A549 (cell line): ENCODE results near the gene CHTF8. TPM values are rescaled to one million over a fixed set of nuclear protein-coding genes. Genes with fewer than 3 reads are reported as not detected.

ENCODE experiments used
- ATAC-seq, 2 experiments: fragments of 200-7000 bp in 1 of 2; fragments of >200 bp in 1 of 2; cut with Nextera tagmentation in 1 of 2; cut with Tn5 transposase in 1 of 2; 3 replicates each; pipeline versions ENCODE4 v1.8.0 to v1.9.1; 2018 to 2020; ENCODE audit warnings: mild to moderate bottlenecking in 1 of 2, moderate library complexity in 1 of 2
- CTCF ChIA-PET: fragments of 300-600 bp; sonication (Branson Sonifier 250); formaldehyde crosslinking; extraction: SDS; loops from one replicate; lab custom pipeline; 2021; ENCODE audit warnings: antibody characterized with exemption, inconsistent platforms; lab: Yijun Ruan, JAX
- POLR2A ChIA-PET: fragments of 350-600 bp; formaldehyde crosslinking; extraction: SDS; loops from one replicate; lab custom pipeline; 2021; ENCODE audit warnings: antibody characterized with exemption, inconsistent platforms; lab: Yijun Ruan, JAX
- DNase-seq, 2 experiments: peaks; one replicate each; pipeline versions ENCODE4 v3.0.0 to v3.0.0-alpha.2; 2011 to 2016; ENCODE audit warnings: low read depth in 1 of 2, low spot score in 1 of 2
- FAIRE-seq: peaks from 2 replicates; lab custom pipeline; 2011; peaks lifted over from hg19 to GRCh38; lab: Jason Lieb, UNC
- H3K27ac ChIP-seq, 2 experiments: fragments of >200 bp; sonication (Bioruptor Twin); formaldehyde crosslinking; 3 replicates each; pipeline ENCODE4 v1.5.1; 2016 to 2017
- H3K4me1 ChIP-seq: fragments of >200 bp; sonication (Bioruptor Twin); formaldehyde crosslinking; 3 replicates; pipeline ENCODE4 v1.6.1; 2016
- H3K4me2 ChIP-seq: fragments of >200 bp; sonication (Bioruptor Twin); formaldehyde crosslinking; 3 replicates; pipeline ENCODE4 v1.6.1; 2016
- H3K4me3 ChIP-seq: fragments of >200 bp; sonication (Bioruptor Twin); formaldehyde crosslinking; 3 replicates; pipeline ENCODE4 v1.5.1; 2016
- H3K9me3 ChIP-seq: fragments of >200 bp; sonication (Bioruptor Twin); formaldehyde crosslinking; 3 replicates; pipeline ENCODE4 v1.6.1; 2016
- BHLHE40 ChIP-seq: IDR thresholded peaks from 2 replicates; pipeline ENCODE4 v1.6.1; 2012; ENCODE audit warnings: low read depth, low read length, inconsistent platforms
- CEBPB ChIP-seq, 2 experiments: fragments of >200 bp in 1 of 2; sonication (Bioruptor Twin) in 1 of 2; formaldehyde crosslinking in 1 of 2; IDR thresholded peaks; 2 replicates each; pipeline ENCODE4 v1.6.1; 2012 to 2016
- CHD2 ChIP-seq: fragments of 150-350 bp; IDR thresholded peaks from 2 replicates; pipeline ENCODE4 v1.6.1; 2014; ENCODE audit warnings: low read length; ENCODE audit not compliant: partially characterized antibody
- EHMT2 ChIP-seq: fragments of 200-600 bp; sonication (generic); IDR thresholded peaks from 2 replicates; pipeline ENCODE4 v1.6.1; 2016; ENCODE audit warnings: antibody characterized with exemption, low read depth, mild to moderate bottlenecking, moderate library complexity
- ESRRA ChIP-seq: fragments of 150-350 bp; IDR thresholded peaks from 2 replicates; pipeline ENCODE4 v1.6.1; 2014; ENCODE audit warnings: mild to moderate bottlenecking, low read length, borderline replicate concordance
- FOXS1 ChIP-seq: fragments of 250-450 bp; sonication (Bioruptor Pico); IDR thresholded peaks from 2 replicates; pipeline ENCODE4 v1.5.0; 2020; ENCODE audit warnings: mild to moderate bottlenecking, moderate library complexity
- GATA3 ChIP-seq: IDR thresholded peaks from 2 replicates; pipeline ENCODE4 v1.6.1; 2012; ENCODE audit warnings: borderline replicate concordance
- HDAC2 ChIP-seq: fragments of 200-600 bp; sonication (generic); IDR thresholded peaks from 2 replicates; pipeline ENCODE4 v1.6.1; 2016
- HEYL ChIP-seq: fragments of 250-450 bp; sonication (Bioruptor Pico); IDR thresholded peaks from 2 replicates; pipeline ENCODE4 v1.8.0; 2021; ENCODE audit warnings: mild to moderate bottlenecking, moderate library complexity
- HOXA7 ChIP-seq: fragments of 250-450 bp; sonication (Bioruptor Pico); IDR thresholded peaks from 2 replicates; pipeline ENCODE4 v1.5.0; 2020; ENCODE audit warnings: mild to moderate bottlenecking, moderate library complexity
- HOXB13 ChIP-seq: fragments of 250-450 bp; sonication (Bioruptor Pico); IDR thresholded peaks from 2 replicates; pipeline ENCODE4 v1.5.0; 2020; ENCODE audit warnings: low read depth, mild to moderate bottlenecking, moderate library complexity
- HOXB5 ChIP-seq: fragments of 250-450 bp; sonication (Bioruptor Pico); IDR thresholded peaks from 2 replicates; pipeline ENCODE4 v1.5.0; 2020; ENCODE audit warnings: mild to moderate bottlenecking, moderate library complexity
- JUN ChIP-seq, 2 experiments: fragments of >200 bp; sonication (Bioruptor Twin); formaldehyde crosslinking; IDR thresholded peaks; 2 replicates in 1 of 2; 3 replicates in 1 of 2; pipeline ENCODE4 v1.6.1; 2016 to 2017
- KDM5A ChIP-seq: fragments of 200-600 bp; sonication (generic); IDR thresholded peaks from 2 replicates; pipeline ENCODE4 v1.6.1; 2016; ENCODE audit warnings: antibody characterized with exemption, mild to moderate bottlenecking
- MAZ ChIP-seq: fragments of 150-350 bp; IDR thresholded peaks from 2 replicates; pipeline ENCODE4 v1.6.1; 2014; ENCODE audit warnings: antibody characterized with exemption, low read depth, low read length, borderline replicate concordance
- NPAS2 ChIP-seq: fragments of 250-450 bp; sonication (Bioruptor Pico); IDR thresholded peaks from 2 replicates; pipeline ENCODE4 v1.8.0; 2022; ENCODE audit warnings: mild to moderate bottlenecking, moderate library complexity, borderline replicate concordance
- PHF8 ChIP-seq: fragments of 200-600 bp; sonication (generic); IDR thresholded peaks from 2 replicates; pipeline ENCODE4 v1.6.1; 2016; ENCODE audit warnings: low read depth, mild to moderate bottlenecking, antibody characterized with exemption, moderate library complexity, borderline replicate concordance
- POLR2AphosphoS2 ChIP-seq: conservative IDR thresholded peaks from 2 replicates; pipeline ENCODE4 v1.6.1; 2012; ENCODE audit warnings: low read length, improper control_type of control experiment, inconsistent platforms
- RAD21 ChIP-seq, 2 experiments: fragments of >200 bp in 1 of 2; sonication (Bioruptor Twin) in 1 of 2; formaldehyde crosslinking in 1 of 2; IDR thresholded peaks in 1 of 2; conservative IDR thresholded peaks in 1 of 2; 2 replicates in 1 of 2; 3 replicates in 1 of 2; pipeline ENCODE4 v1.6.1; 2012 to 2018; ENCODE audit warnings: inconsistent platforms in 1 of 2
- RNF2 ChIP-seq: fragments of 200-600 bp; sonication (generic); IDR thresholded peaks from 2 replicates; pipeline ENCODE4 v1.6.1; 2016; ENCODE audit warnings: low read depth, mild to moderate bottlenecking, antibody characterized with exemption, moderate library complexity, borderline replicate concordance
- SMC3 ChIP-seq: fragments of >200 bp; sonication (Bioruptor Twin); formaldehyde crosslinking; IDR thresholded peaks from 3 replicates; pipeline ENCODE4 v1.6.1; 2018; ENCODE audit warnings: inconsistent platforms
- SREBF2 ChIP-seq: fragments of 450-650 bp; IDR thresholded peaks from 2 replicates; pipeline ENCODE4 v1.6.1; 2014; ENCODE audit warnings: mild to moderate bottlenecking, moderate library complexity
- TP53 ChIP-seq: fragments of 250-450 bp; sonication (Bioruptor Pico); IDR thresholded peaks from 2 replicates; pipeline ENCODE4 v1.5.0; 2021; ENCODE audit warnings: mild to moderate bottlenecking, moderate library complexity
- ZC3H11A ChIP-seq: fragments of 450-650 bp; IDR thresholded peaks from 2 replicates; pipeline ENCODE4 v1.6.1; 2014; ENCODE audit warnings: antibody characterized with exemption, mild to moderate bottlenecking
- ZNF302 ChIP-seq: fragments of 250-450 bp; sonication (Bioruptor Pico); IDR thresholded peaks from 2 replicates; pipeline ENCODE4 v1.9.0; 2021; ENCODE audit warnings: inconsistent platforms, mild to moderate bottlenecking, moderate library complexity
- WGBS: methylation state at CpG from one replicate; pipeline ENCODE4 v1.1.6; 2017; ENCODE audit errors: missing lambda C conversion rate; 5-methylcytosine and 5-hydroxymethylcytosine counted together
- polyA plus RNA-seq, 4 experiments: library from polyadenylated mRNA; depleted of rRNA in 3 of 4; stranded (reverse); fragments of >200 nt; fragmentation: RNase III in 1 of 4; extraction: RNeasy Plus Mini Kit Qiagen cat#74134 plus additional on column Dnase treatment in 1 of 4; gene quantifications; 2 replicates in 3 of 4; 3 replicates in 1 of 4; pipeline ENCODE4 v1.2.3, GENCODE V29; 2011 to 2017
- TF ChIP-seq, protein P1 (sequence below): IDR thresholded peaks from 2 replicates; pipeline ENCODE4 v1.6.1; 2012
- TF ChIP-seq, protein P2 (sequence below): fragments of 200-600 bp; sonication (generic); IDR thresholded peaks from 2 replicates; pipeline ENCODE4 v1.6.1; 2016; ENCODE audit warnings: antibody characterized with exemption, mild to moderate bottlenecking, moderate library complexity

Gene CHTF8
- polyA plus RNA-seq, 2 of the 4 experiments (the other 2 are of a cell fraction), result 78.7 to 81.6 TPM

DNA sequence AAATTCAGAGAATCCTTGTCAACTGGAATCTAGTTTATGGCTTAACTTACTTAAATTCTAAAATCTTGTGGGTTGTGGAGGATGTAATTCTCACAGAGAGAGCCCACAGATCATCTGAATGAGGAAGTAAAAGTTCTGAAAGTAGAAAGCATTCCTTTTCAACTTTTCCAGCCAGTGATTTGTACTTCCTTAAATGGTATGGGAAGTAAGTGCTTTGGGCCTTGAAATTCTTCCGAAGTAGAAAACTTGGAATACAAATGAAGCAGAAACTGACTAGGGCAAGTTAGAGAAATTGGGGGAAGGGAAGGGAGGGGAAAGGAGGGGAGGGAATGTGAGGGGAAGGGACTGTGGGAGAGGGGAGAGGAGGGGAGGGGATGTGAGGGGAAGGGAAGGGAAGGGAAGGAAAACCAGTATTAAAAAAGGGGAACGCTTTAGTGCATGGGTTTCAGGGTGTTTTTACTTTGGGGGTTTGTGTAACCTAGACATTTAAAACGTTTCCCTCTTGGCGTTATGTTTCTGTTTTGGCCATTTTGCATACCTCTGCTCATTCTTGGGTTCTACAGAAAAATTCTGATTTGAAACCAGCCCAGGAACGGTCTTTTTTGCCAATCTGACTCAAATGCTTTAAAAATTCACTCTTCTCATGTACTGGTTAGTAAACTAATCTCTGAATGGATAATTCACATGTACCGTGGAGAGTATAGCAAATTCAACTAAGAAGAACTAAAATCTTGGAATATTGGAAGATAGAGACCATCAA lies 39.1 kb upstream of the CHTF8 start:
- 88% methylated on average over 6 of the region's 6 CpGs for WGBS
- TF ChIP-seq HOXB5 (CRISPR knock-in tag) (no peak), MAZ (no peak), HOXA7 (no peak), RNF2 (no peak), HEYL (CRISPR knock-in tag) (no peak), GATA3 (no peak), KDM5A (no peak), CEBPB (IDR thresholded peaks at IDR 0.05) (no peak), POLR2AphosphoS2 (no peak), FOXS1 (CRISPR knock-in tag) (no peak), RAD21 (conservative IDR thresholded peaks at IDR 0.05 in 1 of 2, IDR thresholded peaks at IDR 0.05 in 1 of 2) (no peak), NPAS2 (no peak)
- TF ChIP-seq, protein P1, sequence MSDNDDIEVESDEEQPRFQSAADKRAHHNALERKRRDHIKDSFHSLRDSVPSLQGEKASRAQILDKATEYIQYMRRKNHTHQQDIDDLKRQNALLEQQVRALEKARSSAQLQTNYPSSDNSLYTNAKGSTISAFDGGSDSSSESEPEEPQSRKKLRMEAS, result no peak
- ATAC-seq, result no peak
- FAIRE-seq, result no peak
- Histone ChIP-seq H3K4me3 (no peak overlapping the region), H3K4me1 (peaks cover 19% of the 10 kb centered on the region), H3K9me3 (no peaks in the 10 kb centered on the region), H3K4me2 (no peak overlapping the region), H3K27ac (no peak overlapping the region)
- no peak for DNase-seq
- CTCF ChIA-PET, result interaction anchor here (0.8 kb wide), 1 partner anchor 21 kb away, joined by 3 read pairs; no protein-coding TSS in a partner anchor
- POLR2A ChIA-PET, result no interaction called here

DNA sequence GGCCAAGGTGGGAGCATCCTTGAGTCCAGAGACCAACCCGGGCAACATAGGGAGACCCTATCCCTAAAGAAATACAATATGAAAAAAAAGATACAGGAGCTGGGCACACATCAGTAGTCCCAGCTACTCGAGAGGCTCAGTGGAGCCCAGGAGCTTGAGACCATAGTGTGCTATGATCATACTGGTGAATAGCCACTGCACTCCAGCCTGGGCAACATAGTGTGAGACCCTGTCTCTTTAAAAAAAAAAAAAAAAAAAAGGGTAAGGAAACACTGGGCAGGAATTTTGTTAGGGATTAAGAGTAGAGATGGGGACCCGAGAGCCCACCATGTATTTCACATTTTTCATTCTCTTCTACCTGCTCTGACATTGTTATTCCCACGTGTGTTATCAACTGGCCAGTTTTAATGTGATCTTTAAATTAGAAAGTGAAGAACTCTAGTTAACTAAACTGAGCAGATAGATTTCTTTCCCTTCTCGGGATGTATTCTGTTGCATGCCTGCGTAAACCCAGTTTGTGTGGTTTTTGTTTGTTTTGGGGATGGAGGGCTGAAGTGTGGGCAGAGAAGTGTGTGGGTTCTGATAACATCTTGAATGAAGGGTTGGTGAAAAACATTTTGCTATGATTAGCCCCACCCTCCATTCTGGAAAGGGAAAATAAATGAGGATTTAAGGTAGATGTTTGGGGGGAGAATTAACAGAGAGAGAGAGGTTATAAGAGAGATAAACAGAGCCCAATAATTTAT lies 37.4 kb upstream of the CHTF8 start:
- ChIA-PET POLR2A (no interaction called here), CTCF (interaction anchor here (0.7 to 3.4 kb wide), 2 partner anchors 20 to 284 kb away, joined by 3 to 10 read pairs; no protein-coding TSS in a partner anchor)
- 87% methylated on average over 6 of the region's 6 CpGs for WGBS

DNA sequence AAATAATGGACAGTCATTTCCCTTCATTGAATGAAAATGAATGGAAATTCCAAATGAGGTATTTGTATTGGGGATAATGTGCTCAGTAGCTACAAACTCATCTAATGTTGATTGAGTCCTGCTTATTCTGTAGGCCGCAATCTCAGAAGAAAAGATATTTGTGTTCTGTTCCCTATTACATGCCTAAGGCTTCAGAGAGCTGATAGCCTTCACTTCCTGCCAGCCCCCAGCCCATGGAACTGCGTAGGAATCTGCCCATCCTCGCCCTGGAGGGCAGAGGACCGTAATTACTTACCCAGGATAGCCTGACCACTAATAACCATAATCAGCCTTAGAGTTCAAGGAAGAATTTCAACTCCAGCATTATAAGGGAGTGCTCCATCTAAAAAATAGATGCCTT lies 36.7 kb upstream of the CHTF8 start:
- WGBS, result 89% methylated on average over 4 of the region's 4 CpGs
- no peaks in the 10 kb centered on the region for H3K9me3 ChIP-seq
- no peak overlapping the region for H3K4me3 ChIP-seq
- no peak overlapping the region for H3K4me2 ChIP-seq
- TF ChIP-seq ESRRA (no peak), CHD2 (no peak), TP53 (CRISPR knock-in tag) (no peak), EHMT2 (no peak), HDAC2 (no peak), KDM5A (no peak), JUN (IDR thresholded peaks at IDR 0.05) (no peak), PHF8 (no peak), SMC3 (no peak), ZC3H11A (no peak), SREBF2 (no peak)
- TF ChIP-seq, protein P1, result no peak
- ChIA-PET CTCF (interaction anchor here (3.4 kb wide), 1 partner anchor 19 kb away, joined by 10 read pairs; no protein-coding TSS in a partner anchor), POLR2A (no interaction called here)
- H3K27ac ChIP-seq, result no peak overlapping the region
- FAIRE-seq (no peak), DNase-seq (no peak), ATAC-seq (no peak)
- peaks cover 14% of the 10 kb centered on the region for H3K4me1 ChIP-seq

More for the DNA sequence above, 37.4 kb upstream of the CHTF8 start:
- TF ChIP-seq BHLHE40 (no peak), HOXB13 (no peak), HOXA7 (no peak), ZNF302 (CRISPR knock-in tag) (no peak), ESRRA (no peak)
- TF ChIP-seq, protein P2, sequence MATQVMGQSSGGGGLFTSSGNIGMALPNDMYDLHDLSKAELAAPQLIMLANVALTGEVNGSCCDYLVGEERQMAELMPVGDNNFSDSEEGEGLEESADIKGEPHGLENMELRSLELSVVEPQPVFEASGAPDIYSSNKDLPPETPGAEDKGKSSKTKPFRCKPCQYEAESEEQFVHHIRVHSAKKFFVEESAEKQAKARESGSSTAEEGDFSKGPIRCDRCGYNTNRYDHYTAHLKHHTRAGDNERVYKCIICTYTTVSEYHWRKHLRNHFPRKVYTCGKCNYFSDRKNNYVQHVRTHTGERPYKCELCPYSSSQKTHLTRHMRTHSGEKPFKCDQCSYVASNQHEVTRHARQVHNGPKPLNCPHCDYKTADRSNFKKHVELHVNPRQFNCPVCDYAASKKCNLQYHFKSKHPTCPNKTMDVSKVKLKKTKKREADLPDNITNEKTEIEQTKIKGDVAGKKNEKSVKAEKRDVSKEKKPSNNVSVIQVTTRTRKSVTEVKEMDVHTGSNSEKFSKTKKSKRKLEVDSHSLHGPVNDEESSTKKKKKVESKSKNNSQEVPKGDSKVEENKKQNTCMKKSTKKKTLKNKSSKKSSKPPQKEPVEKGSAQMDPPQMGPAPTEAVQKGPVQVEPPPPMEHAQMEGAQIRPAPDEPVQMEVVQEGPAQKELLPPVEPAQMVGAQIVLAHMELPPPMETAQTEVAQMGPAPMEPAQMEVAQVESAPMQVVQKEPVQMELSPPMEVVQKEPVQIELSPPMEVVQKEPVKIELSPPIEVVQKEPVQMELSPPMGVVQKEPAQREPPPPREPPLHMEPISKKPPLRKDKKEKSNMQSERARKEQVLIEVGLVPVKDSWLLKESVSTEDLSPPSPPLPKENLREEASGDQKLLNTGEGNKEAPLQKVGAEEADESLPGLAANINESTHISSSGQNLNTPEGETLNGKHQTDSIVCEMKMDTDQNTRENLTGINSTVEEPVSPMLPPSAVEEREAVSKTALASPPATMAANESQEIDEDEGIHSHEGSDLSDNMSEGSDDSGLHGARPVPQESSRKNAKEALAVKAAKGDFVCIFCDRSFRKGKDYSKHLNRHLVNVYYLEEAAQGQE, result no peak
- ATAC-seq (no peak), FAIRE-seq (no peak), DNase-seq (no peak)
- Histone ChIP-seq H3K4me1 (peaks cover 19% of the 10 kb centered on the region), H3K4me2 (no peak overlapping the region), H3K27ac (no peak overlapping the region), H3K4me3 (no peak overlapping the region), H3K9me3 (no peaks in the 10 kb centered on the region)
